ENCODE results near the gene MRPL19.
A peak's percentile ranks its signal among the peaks of the same experiment; 100 is the strongest.

The MRPL19 gene

GRCh38 chr2:75646583-75647425 lies at the start of gene MRPL19:
Gene MRPL19 (plus strand): TSS chr2:75646783. CDS start chr2:75646808, 25 bp downstream.
- peak; percentile 94 for DNase-seq

DNA sequence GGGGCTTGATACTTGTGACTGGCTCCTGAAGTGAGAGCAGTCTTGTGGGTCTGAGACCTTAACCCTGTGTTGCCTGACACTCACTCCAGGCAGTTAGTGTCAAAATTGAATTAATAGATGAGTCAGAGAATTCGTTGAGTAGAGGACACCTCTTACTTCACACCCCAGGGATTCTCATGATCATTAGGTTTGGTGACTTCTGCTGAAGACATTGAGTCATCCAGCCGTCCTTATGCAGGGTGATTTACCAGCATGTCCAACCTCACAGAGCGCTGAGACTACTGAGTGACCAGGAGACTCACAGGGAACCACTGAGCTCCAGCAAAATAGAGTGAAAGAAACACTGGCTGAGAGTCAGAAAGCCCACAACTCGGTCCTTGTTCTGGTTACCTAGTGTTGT lies 49.8 kb upstream of the MRPL19 start:
- DNase-seq, result no peak

- no peak for DNase-seq
Measured at GRCh38 chr2:75597949-75598348, 48.6 kb upstream of the MRPL19 start.

- peak; percentile 62 for DNase-seq
Measured at GRCh38 chr2:75598589-75599155, 47.9 kb upstream of the MRPL19 start.

DNA sequence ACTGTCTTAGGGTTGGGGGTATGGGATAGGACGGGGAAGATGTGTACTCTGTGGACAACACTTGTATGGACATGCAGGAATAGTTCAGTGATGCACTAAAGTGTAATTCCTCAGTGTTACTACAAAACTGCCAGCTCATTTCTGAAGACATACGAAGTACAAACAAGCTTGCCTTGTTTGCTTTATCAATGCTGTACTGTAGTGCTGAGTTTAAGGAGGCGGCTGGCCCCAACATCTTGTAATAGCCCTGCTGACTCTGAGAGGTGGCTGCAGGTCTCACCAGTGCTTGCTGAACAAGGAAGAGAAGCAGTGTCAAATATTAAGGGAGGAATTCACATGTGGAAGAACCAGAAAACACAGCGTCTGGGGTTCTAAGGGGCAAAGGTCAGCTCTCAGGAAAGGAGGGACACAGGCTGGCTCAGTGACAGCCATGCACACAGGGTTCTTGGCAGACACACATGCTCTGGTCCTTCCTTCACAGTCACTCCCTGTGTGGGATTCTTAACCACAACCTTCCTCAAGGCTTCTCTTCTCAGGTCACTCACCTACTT lies 46.0 kb upstream of the MRPL19 start:
- DNase-seq, result no peak

DNA sequence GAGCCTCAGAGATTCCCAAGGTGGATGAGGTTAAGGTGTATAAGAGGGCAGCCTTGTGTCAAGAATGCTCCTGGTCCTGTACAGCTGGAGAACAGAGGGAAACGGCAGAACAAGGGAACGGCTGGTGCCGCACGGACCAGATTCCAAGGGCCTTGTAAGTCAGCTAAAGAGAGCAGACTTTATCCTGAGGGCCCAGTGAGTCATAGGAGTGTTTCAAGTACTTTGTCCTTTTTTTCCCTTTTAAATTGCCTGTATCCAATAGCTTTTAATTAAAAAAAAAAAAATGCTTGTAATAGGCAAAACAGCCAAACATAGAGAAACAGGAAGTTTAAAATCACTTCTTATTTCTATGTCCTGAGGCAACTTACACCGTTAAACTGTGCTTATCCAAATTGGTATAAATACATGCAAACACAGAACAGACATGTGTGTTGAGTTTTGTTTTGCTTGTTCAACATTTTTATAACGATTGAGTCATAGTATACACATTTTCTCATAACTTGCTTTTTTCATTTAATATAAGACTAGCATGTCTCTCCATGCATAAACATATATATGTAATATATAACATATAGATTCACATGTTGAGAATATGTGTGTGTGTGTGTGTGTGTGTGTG lies 43.8 kb upstream of the MRPL19 start:
- DNase-seq, result peak; percentile 96

DNA sequence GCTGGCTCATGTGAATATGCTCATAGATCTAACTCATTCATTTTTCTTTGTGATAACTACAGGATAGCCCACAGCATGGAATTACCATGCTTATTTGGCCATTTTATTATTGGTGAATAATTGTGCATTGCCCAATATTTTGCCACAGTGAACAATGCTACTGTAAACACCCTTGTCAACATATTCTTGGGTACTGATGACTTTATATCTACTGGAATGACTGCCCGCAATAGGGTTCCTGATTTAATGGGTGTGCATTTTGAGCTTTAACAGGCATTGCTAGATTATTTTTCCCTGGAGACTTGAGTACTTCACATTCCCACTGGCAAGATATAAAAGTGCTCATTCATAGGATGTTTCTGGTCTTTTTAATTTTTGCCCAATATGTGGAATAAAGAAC lies 43.1 kb upstream of the MRPL19 start:
- DNase-seq, result no peak

GRCh38 chr2:75604484-75604883 lies 42.1 kb upstream of the MRPL19 start:
- no peak for DNase-seq

GRCh38 chr2:75605770-75606529 lies 40.6 kb upstream of the MRPL19 start:
- peak; percentile 90 for DNase-seq

DNA sequence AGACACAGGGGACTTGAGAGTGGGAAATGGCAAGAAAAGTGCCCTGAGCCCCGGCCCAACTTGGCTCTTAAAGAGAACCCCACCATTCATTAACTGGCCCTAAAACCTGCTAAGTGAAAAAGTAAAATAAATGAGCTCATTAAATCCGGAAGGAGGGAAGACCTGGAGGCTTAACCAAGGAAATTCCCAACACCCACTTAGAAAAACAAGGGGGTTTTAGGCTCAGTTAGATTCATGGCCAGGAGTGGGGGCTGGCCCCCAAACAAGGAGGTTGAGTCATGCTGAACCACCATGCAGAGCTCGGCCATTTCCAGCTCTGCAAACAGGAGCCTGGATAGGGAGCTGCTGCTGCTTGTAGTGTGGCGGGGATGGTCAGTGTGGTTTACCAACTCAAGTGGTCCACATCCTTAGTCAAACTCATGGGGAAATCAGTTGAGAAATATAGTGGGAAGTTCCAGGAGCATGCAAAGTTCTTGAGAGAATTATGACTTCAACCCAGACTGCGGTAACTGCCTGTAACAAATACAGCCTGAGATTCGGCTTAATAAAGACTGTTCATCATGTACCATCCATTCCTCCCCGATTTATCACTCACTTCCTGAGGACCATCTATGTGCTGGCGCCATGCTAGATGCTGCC lies 39.7 kb upstream of the MRPL19 start:
- DNase-seq, result no peak

- DNase-seq, result no peak
Measured at GRCh38 chr2:75607400-75607798, 39.2 kb upstream of the MRPL19 start.

GRCh38 chr2:75607988-75608683 lies 38.4 kb upstream of the MRPL19 start:
- no peak for DNase-seq

DNA sequence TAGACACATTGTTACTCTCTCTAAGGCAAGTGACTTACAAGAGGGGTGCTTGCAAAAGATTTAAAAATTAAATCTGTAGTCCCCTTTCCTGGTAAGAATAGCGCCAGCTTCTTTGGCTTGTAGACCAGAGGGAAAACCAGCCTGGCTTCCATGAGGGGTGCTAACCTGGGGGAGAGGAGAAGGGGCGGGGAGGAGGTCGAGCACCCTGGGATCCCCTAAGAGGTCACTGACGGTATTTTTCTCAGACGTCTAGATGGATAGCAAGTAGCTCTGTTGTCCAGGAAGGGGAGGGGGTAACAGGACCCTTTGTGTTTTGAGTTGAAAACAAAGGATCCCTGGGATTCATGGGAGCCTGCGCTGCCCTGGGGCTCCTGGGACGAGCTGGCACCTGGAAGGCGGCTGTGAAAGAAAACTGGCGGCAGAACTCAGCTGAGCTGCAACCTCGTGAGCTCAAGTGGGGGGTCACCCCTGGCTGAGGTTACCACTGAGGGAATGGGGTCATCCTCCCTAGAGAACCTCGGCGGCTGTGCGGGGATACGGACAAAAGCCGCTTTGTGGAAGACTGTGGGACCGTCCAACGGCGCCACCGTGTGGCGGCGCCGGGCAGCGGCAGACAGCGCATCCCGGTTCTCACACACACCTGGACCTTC lies 37.8 kb upstream of the MRPL19 start:
- peak; percentile 86 for DNase-seq

GRCh38 chr2:75609334-75609689 lies 37.3 kb upstream of the MRPL19 start:
- DNase-seq, result no peak

GRCh38 chr2:75609937-75610508 lies 36.6 kb upstream of the MRPL19 start:
- no peak for DNase-seq

DNA sequence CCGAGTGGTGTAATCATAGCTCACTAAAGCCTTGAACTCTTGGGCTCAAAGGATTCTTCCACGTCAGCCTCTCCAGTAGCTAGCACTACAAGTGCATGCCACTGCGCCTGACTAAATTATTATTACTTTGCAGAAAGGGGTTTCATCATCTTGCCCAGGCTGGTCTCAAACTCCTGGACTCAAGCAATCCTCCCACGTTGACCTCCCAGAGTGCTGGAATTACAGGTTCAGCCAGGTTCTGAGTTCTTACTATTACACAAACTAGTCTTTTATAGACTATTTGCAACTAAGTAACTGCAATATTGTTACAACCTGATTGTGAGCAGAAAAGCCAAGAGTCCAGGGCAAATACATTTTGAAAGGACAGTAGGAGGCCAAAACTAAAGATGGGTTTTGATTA lies 35.9 kb upstream of the MRPL19 start:
- no peak for DNase-seq

GRCh38 chr2:75612108-75612861 lies 34.3 kb upstream of the MRPL19 start:
- no peak for DNase-seq

DNA sequence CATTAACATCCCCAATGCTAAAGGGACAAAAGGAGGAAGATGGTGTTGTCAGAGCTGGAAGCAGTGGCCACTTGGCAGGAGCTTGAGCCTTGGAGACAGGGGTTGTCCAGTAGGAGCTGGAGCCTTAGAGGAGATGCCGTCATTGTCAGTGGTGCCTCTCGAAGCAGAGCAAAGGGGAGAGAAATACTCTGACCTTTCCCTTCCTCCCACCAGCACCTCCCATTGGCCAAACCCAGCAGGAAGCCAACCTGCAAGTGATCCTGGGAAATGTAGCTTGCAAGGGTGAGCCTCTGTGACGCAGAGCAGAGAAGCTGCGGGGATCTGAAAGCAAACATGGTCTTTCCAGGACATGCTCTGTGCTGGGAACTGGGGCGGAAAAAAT lies 33.7 kb upstream of the MRPL19 start:
- no peak for DNase-seq

DNA sequence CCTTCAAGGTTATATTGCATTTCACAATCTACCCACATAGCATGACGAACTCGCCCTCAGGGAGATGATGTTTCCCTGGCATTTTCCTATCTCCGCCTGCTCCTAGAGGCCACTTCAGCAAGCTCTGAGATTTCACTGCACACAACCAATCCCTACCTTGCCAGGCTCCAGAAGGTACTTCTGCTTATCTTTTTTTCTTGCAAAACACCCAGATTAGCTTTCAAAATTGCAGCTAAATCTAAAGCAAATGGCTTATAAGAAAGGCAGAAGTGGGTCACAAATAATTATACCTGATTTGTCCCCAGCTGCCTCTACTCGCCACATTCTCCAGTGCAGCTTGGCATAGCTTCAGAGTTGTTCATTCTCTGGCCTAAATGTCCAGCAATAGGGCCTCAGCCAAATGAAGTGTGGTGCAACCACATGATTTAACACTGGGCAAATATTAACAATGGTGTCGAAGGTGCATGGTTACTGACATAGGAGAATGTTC lies 32.4 kb upstream of the MRPL19 start:
- no peak for DNase-seq

DNA sequence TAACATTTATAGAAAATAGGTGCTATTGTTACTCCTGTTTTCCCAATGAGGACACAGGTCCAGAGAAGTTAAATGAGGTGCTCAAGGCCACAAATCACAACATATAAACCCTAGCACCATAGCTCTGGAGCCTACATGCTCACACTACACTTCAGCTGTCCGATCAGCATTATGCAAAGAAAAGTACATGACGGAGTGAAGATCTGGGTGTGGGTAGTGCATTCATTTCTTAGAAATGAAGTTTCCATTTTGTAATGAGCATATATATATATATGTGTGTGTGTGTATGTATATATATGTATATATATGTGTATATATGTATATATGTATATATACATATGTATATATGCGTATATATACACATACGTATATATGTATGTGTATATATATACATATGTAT lies 30.2 kb upstream of the MRPL19 start:
- no peak for DNase-seq

Measured in islet precursor cell (in vitro differentiated cells).